Upper lobe of left lung (tissue), 4 donors: Measurements from ENCODE around the gene TLK2.

Experiments
- CTCF ChIP-seq, 6 experiments: fragments of 450-650 bp in 4 of 6; fragments of 200-600 bp in 2 of 6; sonication (generic) in 2 of 6; IDR thresholded peaks; one replicate each; pipeline ENCODE4 v1.5.1; 2016 to 2019; ENCODE audit warnings: antibody characterized with exemption in 6 of 6
- EP300 ChIP-seq, 4 donors: sonication (generic); formaldehyde crosslinking; IDR thresholded peaks; one replicate each; pipeline ENCODE4 v1.5.1; 2017; ENCODE audit warnings: antibody characterized with exemption in 4 of 4, control low read depth in 2 of 4
- POLR2AphosphoS5 ChIP-seq, 2 donors: sonication (generic); formaldehyde crosslinking; IDR thresholded peaks; one replicate each; pipeline ENCODE4 v1.5.1; 2017; ENCODE audit warnings: antibody characterized with exemption in 2 of 2

DNA sequence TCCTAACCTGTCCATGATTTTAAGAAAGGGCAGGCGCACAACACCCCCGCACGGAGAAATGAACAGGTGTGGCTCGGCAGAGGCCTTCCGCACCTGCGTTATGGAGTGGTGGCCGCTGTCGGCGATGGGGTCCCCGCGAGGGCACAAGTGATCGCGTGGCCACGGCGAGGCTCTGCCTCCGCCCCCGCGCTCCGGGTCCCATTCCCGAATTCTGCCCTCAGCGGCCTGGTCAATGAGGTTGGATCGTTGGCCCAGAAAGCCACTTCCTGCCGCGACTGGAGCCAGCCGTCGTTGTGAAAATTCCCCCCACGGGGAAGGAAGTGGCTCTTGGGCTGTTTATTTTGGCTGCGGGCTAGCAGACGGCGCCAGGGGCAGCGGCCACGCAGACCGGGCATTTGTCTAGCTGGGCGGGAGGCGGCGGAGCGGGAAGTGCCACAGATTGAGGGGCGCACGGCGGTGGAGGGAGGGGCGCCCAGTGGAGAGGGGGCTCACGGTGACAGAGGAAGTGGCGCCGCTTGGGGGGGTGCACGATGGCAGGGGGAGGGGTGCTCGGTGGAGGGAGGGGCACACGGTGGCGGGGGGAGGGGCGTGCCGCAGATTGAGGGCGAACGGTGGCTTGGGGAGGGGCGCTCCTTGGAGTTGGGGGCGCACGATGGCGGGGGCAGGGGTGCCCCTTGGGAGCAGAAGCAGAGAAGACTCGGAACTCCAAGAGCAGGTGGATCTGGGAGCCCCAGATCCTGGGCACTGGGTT lies 173.8 kb downstream of the TLK2 start:
- TF ChIP-seq CTCF (IDR thresholded peaks at IDR 0.05) (no peak), EP300 (IDR thresholded peaks at IDR 0.05) (peak in 1 of 4 donors; percentile 16), POLR2AphosphoS5 (IDR thresholded peaks at IDR 0.05) (peak; percentile 56 to 65)
